ENCODE results near the gene IPO5. TPM values are rescaled to one million over a fixed set of nuclear protein-coding genes. Genes with fewer than 3 reads are reported as not detected.

Gene IPO5
- total RNA-seq, 1 experiment from 2014 or later, result 301 TPM

GRCh38 chr13:97944396-97945029, 9.0 kb upstream of the IPO5 start:
- CTCF ChIA-PET, result no interaction called here

GRCh38 chr13:97945342-97945741, 8.1 kb upstream of the IPO5 start:
- no peak for DNase-seq (ENCODE audit: low spot score)
- H3K4me1 Mint-ChIP-seq, result no peaks in the 10 kb centered on the region
- H3K9me3 Mint-ChIP-seq, result peaks cover 3% of the 10 kb centered on the region
- no peaks in the 10 kb centered on the region; the same call in 1 of the 2 replicates for H3K27me3 Mint-ChIP-seq (ENCODE audit: low read depth)
- ChIA-PET POLR2A (no interaction called here), CTCF (no interaction called here)
- H3K4me3 Mint-ChIP-seq, result no peak overlapping the region
- H3K27ac Mint-ChIP-seq, result no peak overlapping the region
- H3K36me3 Mint-ChIP-seq, result peaks cover 3% of the 10 kb centered on the region
- no peak for ATAC-seq
- no peak for TF ChIP-seq NFE2L1 (CRISPR knock-in tag; IDR thresholded peaks at IDR 0.05)
- TF ChIP-seq FOXJ3 (CRISPR knock-in tag; IDR thresholded peaks at IDR 0.05; ENCODE audit: borderline replicate concordance), result no peak
- TF ChIP-seq PRRX2 (CRISPR knock-in tag; IDR thresholded peaks at IDR 0.05), result no peak
- no peak for TF ChIP-seq ZSCAN18 (CRISPR knock-in tag; IDR thresholded peaks at IDR 0.05)
- no peak for TF ChIP-seq FOXK1 (CRISPR knock-in tag; IDR thresholded peaks at IDR 0.05)
- no peak for TF ChIP-seq ZNF671 (CRISPR knock-in tag; IDR thresholded peaks at IDR 0.05)
- TF ChIP-seq TEAD4 (CRISPR knock-in tag; IDR thresholded peaks at IDR 0.05), result no peak
- no peak for TF ChIP-seq OVOL2 (CRISPR knock-in tag; IDR thresholded peaks at IDR 0.05; ENCODE audit: borderline replicate concordance)
- no peak for TF ChIP-seq SOX15 (CRISPR knock-in tag; IDR thresholded peaks at IDR 0.05)
- no peak for TF ChIP-seq CREB1 (CRISPR knock-in tag; IDR thresholded peaks at IDR 0.05)
- no peak for TF ChIP-seq ZNF425 (CRISPR knock-in tag; conservative IDR thresholded peaks at IDR 0.05)
- TF ChIP-seq, protein P1, sequence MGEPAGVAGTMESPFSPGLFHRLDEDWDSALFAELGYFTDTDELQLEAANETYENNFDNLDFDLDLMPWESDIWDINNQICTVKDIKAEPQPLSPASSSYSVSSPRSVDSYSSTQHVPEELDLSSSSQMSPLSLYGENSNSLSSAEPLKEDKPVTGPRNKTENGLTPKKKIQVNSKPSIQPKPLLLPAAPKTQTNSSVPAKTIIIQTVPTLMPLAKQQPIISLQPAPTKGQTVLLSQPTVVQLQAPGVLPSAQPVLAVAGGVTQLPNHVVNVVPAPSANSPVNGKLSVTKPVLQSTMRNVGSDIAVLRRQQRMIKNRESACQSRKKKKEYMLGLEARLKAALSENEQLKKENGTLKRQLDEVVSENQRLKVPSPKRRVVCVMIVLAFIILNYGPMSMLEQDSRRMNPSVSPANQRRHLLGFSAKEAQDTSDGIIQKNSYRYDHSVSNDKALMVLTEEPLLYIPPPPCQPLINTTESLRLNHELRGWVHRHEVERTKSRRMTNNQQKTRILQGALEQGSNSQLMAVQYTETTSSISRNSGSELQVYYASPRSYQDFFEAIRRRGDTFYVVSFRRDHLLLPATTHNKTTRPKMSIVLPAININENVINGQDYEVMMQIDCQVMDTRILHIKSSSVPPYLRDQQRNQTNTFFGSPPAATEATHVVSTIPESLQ (CRISPR knock-in tag; IDR thresholded peaks at IDR 0.05), result no peak
- no peak for TF ChIP-seq AR (CRISPR knock-in tag; IDR thresholded peaks at IDR 0.05)

More at GRCh38 chr13:97944396-97945029, 9.0 kb upstream of the IPO5 start:
- Mint-ChIP-seq H3K9me3 (no peaks in the 10 kb centered on the region), H3K4me3 (no peak overlapping the region), H3K36me3 (no peaks in the 10 kb centered on the region), H3K4me1 (no peaks in the 10 kb centered on the region), H3K27ac (no peak overlapping the region), H3K27me3 (ENCODE audit: low read depth) (no peaks in the 10 kb centered on the region; the same call in 1 of the 2 replicates)
- DNase-seq (ENCODE audit: low spot score) (no peak), ATAC-seq (no peak)
- no peak for TF ChIP-seq PRRX2 (CRISPR knock-in tag; IDR thresholded peaks at IDR 0.05)
- POLR2A ChIA-PET, result no interaction called here

DNA sequence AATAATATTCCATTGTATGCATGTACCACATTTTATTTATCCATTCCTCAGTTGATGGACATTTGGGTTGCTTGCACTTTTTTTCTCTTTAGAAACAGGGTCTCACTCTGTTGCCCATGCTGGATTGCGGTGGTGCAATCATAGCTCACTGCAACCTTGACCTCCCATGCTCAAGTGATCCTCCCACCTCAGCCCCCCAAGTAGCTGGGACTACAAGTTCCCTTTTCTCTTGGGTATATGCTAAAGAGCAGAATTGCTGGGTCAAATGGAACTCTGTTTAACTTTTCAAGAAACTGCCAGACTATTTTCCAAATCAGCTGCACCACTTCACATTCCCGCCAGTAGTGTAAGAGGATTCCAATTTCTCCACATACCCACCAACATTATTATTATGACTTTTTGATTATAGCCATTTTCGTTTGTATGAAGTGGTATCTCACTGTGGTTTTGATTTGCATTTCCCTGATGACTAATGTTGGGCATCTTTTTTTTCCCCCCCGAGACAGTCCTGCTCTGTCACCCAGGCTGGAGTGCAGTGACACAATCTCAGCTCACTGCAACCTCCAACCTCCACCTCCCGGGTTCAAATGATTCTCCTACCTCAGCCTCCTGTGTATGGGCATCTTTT, 7.6 kb upstream of the IPO5 start:
- no peak overlapping the region for H3K27ac Mint-ChIP-seq
- H3K4me1 Mint-ChIP-seq, result no peaks in the 10 kb centered on the region
- peaks cover 6% of the 10 kb centered on the region for H3K36me3 Mint-ChIP-seq
- no peak for ATAC-seq
- H3K9me3 Mint-ChIP-seq, result peaks cover 8% of the 10 kb centered on the region
- CTCF ChIA-PET, result no interaction called here
- no peak for DNase-seq (ENCODE audit: low spot score)
- no peaks in the 10 kb centered on the region; the same call in 1 of the 2 replicates for H3K27me3 Mint-ChIP-seq (ENCODE audit: low read depth)
- POLR2A ChIA-PET, result no interaction called here
- H3K4me3 Mint-ChIP-seq, result no peak overlapping the region
- no peak for TF ChIP-seq JUN (CRISPR knock-in tag; IDR thresholded peaks at IDR 0.05)
- TF ChIP-seq CBFB (CRISPR knock-in tag; IDR thresholded peaks at IDR 0.05; ENCODE audit: low read depth), result no peak
- no peak for TF ChIP-seq TEAD4 (CRISPR knock-in tag; IDR thresholded peaks at IDR 0.05)
- no peak for TF ChIP-seq NR3C1 (CRISPR knock-in tag; conservative IDR thresholded peaks at IDR 0.05; ENCODE audit: low read depth)
- TF ChIP-seq FOXP1 (CRISPR knock-in tag; IDR thresholded peaks at IDR 0.05; ENCODE audit: borderline replicate concordance), result no peak
- no peak for TF ChIP-seq ZBTB21 (CRISPR knock-in tag; IDR thresholded peaks at IDR 0.05; ENCODE audit: borderline replicate concordance)
- no peak for TF ChIP-seq ZNF425 (CRISPR knock-in tag; conservative IDR thresholded peaks at IDR 0.05)
- TF ChIP-seq, protein P2, sequence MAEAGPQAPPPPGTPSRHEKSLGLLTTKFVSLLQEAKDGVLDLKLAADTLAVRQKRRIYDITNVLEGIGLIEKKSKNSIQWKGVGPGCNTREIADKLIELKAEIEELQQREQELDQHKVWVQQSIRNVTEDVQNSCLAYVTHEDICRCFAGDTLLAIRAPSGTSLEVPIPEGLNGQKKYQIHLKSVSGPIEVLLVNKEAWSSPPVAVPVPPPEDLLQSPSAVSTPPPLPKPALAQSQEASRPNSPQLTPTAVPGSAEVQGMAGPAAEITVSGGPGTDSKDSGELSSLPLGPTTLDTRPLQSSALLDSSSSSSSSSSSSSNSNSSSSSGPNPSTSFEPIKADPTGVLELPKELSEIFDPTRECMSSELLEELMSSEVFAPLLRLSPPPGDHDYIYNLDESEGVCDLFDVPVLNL (CRISPR knock-in tag; IDR thresholded peaks at IDR 0.05; ENCODE audit: borderline replicate concordance, low read depth), result no peak

Data from WTC11 (cell line).